Measurements from ENCODE around the gene APCDD1.

DNA sequence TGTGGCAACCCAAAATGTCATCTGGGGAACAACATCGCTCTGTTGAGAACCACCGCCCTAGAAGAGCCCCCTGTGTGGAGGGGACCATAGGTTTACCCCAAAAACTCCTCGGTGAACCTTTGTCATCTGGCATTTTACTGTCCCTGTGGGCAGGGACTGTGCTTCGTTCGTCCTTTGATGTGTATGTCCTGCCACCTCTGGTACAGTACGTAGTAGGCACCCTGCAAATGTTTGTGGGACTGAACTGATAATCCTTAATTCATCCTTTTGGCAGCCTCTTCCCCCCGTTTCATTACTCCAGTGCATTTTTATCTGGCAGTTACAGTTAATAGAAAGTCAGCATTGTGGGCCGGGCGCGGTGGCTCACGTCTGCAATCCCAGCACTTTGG lies 72.1 kb downstream of the APCDD1 start:
- TF ChIP-seq, protein P1, sequence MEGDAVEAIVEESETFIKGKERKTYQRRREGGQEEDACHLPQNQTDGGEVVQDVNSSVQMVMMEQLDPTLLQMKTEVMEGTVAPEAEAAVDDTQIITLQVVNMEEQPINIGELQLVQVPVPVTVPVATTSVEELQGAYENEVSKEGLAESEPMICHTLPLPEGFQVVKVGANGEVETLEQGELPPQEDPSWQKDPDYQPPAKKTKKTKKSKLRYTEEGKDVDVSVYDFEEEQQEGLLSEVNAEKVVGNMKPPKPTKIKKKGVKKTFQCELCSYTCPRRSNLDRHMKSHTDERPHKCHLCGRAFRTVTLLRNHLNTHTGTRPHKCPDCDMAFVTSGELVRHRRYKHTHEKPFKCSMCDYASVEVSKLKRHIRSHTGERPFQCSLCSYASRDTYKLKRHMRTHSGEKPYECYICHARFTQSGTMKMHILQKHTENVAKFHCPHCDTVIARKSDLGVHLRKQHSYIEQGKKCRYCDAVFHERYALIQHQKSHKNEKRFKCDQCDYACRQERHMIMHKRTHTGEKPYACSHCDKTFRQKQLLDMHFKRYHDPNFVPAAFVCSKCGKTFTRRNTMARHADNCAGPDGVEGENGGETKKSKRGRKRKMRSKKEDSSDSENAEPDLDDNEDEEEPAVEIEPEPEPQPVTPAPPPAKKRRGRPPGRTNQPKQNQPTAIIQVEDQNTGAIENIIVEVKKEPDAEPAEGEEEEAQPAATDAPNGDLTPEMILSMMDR (IDR thresholded peaks at IDR 0.05): no peak
- no peak for TF ChIP-seq POLR2A (IDR thresholded peaks at IDR 0.05)
